IMR-90 (cell line): ENCODE results near the gene USP31.

Experiments used
- BHLHE40 ChIP-seq: fragments of 150-350 bp; IDR thresholded peaks from 2 replicates; pipeline ENCODE4 v1.6.1; 2016; ENCODE audit warnings: mild to moderate bottlenecking, low read depth, low read length
- CEBPB ChIP-seq: IDR thresholded peaks from 2 replicates; pipeline ENCODE4 v1.6.1; 2012; ENCODE audit warnings: low read depth, low read length, improper control_type of control experiment
- CTCF ChIP-seq: conservative IDR thresholded peaks from 2 replicates; pipeline ENCODE4 v1.5.1; 2012; ENCODE audit warnings: mild to moderate bottlenecking, low read depth, low read length, improper control_type of control experiment
- ELK1 ChIP-seq: fragments of 150-350 bp; IDR thresholded peaks from 2 replicates; pipeline ENCODE4 v1.6.1; 2016; ENCODE audit warnings: low read depth, mild to moderate bottlenecking, low read length, moderate library complexity, borderline replicate concordance
- POLR2A ChIP-seq: IDR thresholded peaks from 2 replicates; pipeline ENCODE4 v1.6.1; 2012; ENCODE audit warnings: mild to moderate bottlenecking, low read depth, low read length
- RAD21 ChIP-seq: IDR thresholded peaks from 2 replicates; pipeline ENCODE4 v1.6.1; 2012; ENCODE audit warnings: low read length, improper control_type of control experiment
- SMC3 ChIP-seq: fragments of 150-350 bp; IDR thresholded peaks from 2 replicates; pipeline ENCODE4 v1.6.1; 2016; ENCODE audit warnings: low read depth, mild to moderate bottlenecking, antibody characterized with exemption, low read length, moderate library complexity

- TF ChIP-seq CTCF (no peak), POLR2A (no peak), RAD21 (no peak), CEBPB (no peak), BHLHE40 (no peak), SMC3 (no peak), ELK1 (no peak)
Observed at GRCh38 chr16:23195366-23195978, 46.2 kb upstream of the USP31 start.
